A549 (cell line): ENCODE data around the gene PHB1.

Experiments used
- CTCF ChIP-seq: fragments of >200 bp; sonication (Bioruptor Twin); formaldehyde crosslinking; IDR thresholded peaks from 3 replicates; pipeline ENCODE4 v1.5.1; 2016
- KDM1A ChIP-seq: fragments of 200-600 bp; sonication (generic); IDR thresholded peaks from 2 replicates; pipeline ENCODE4 v1.6.1; 2016; ENCODE audit warnings: low read depth, mild to moderate bottlenecking
- MAFK ChIP-seq: fragments of 450-650 bp; IDR thresholded peaks from 2 replicates; pipeline ENCODE4 v1.6.1; 2014; ENCODE audit not compliant: partially characterized antibody
- POLR2A ChIP-seq: IDR thresholded peaks from 2 replicates; pipeline ENCODE4 v1.6.1; 2012; ENCODE audit warnings: mild to moderate bottlenecking, low read length
- RCOR1 ChIP-seq: fragments of 150-350 bp; IDR thresholded peaks from 2 replicates; pipeline ENCODE4 v1.6.1; 2014; ENCODE audit warnings: antibody characterized with exemption, low read length, low read depth
- SMC3 ChIP-seq: fragments of >200 bp; sonication (Bioruptor Twin); formaldehyde crosslinking; IDR thresholded peaks from 3 replicates; pipeline ENCODE4 v1.6.1; 2018; ENCODE audit warnings: inconsistent platforms
- TP53 ChIP-seq: fragments of 250-450 bp; sonication (Bioruptor Pico); IDR thresholded peaks from 2 replicates; pipeline ENCODE4 v1.5.0; 2021; ENCODE audit warnings: mild to moderate bottlenecking, moderate library complexity
- ZFP36 ChIP-seq: fragments of 450-650 bp; IDR thresholded peaks from 2 replicates; pipeline ENCODE4 v1.6.1; 2014; ENCODE audit warnings: borderline replicate concordance; ENCODE audit not compliant: partially characterized antibody
- TF ChIP-seq, protein P1 (sequence below): IDR thresholded peaks from 2 replicates; pipeline ENCODE4 v1.6.1; 2012; ENCODE audit warnings: low read depth, borderline replicate concordance
- TF ChIP-seq, protein P2 (sequence below): fragments of 200-600 bp; sonication (generic); IDR thresholded peaks from 2 replicates; pipeline ENCODE4 v1.6.1; 2016; ENCODE audit warnings: antibody characterized with exemption, mild to moderate bottlenecking, moderate library complexity

DNA sequence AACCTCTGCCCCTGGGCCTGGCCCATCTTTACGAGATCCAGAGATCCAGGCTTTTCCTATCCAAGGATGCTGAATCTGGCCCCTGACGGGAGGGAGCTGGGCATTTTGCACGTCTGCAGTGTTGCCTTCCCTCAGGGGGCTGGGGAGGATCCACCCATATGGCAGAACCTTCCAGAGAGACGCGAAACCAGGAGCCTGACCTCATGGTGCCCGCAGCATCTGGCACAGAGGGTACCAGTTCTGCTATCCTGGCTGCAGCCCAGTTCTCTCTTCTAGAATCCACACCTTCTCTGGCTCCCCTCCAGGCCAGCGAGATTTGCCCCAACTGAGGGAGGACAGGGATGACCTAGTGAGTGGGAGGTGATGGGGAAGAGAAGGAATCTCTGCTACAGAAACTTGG is 32.1 kb downstream of the PHB1 start:
- TF ChIP-seq SMC3: no peak
- TF ChIP-seq MAFK: no peak
- TF ChIP-seq CTCF: no peak
- TF ChIP-seq ZFP36: no peak
- TF ChIP-seq, protein P1, sequence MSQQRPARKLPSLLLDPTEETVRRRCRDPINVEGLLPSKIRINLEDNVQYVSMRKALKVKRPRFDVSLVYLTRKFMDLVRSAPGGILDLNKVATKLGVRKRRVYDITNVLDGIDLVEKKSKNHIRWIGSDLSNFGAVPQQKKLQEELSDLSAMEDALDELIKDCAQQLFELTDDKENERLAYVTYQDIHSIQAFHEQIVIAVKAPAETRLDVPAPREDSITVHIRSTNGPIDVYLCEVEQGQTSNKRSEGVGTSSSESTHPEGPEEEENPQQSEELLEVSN: no peak
- TF ChIP-seq RCOR1: no peak
- no peak for TF ChIP-seq POLR2A
- TF ChIP-seq, protein P2, sequence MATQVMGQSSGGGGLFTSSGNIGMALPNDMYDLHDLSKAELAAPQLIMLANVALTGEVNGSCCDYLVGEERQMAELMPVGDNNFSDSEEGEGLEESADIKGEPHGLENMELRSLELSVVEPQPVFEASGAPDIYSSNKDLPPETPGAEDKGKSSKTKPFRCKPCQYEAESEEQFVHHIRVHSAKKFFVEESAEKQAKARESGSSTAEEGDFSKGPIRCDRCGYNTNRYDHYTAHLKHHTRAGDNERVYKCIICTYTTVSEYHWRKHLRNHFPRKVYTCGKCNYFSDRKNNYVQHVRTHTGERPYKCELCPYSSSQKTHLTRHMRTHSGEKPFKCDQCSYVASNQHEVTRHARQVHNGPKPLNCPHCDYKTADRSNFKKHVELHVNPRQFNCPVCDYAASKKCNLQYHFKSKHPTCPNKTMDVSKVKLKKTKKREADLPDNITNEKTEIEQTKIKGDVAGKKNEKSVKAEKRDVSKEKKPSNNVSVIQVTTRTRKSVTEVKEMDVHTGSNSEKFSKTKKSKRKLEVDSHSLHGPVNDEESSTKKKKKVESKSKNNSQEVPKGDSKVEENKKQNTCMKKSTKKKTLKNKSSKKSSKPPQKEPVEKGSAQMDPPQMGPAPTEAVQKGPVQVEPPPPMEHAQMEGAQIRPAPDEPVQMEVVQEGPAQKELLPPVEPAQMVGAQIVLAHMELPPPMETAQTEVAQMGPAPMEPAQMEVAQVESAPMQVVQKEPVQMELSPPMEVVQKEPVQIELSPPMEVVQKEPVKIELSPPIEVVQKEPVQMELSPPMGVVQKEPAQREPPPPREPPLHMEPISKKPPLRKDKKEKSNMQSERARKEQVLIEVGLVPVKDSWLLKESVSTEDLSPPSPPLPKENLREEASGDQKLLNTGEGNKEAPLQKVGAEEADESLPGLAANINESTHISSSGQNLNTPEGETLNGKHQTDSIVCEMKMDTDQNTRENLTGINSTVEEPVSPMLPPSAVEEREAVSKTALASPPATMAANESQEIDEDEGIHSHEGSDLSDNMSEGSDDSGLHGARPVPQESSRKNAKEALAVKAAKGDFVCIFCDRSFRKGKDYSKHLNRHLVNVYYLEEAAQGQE: no peak
- TF ChIP-seq TP53: no peak
- no peak for TF ChIP-seq KDM1A
